Activated naive CD4-positive, alpha-beta T cell treated with anti-CD3 and anti-CD28 coated beads, Interleukin-2, amount 50 U/mL, for 24 hours (primary cell): ENCODE measurements around the gene ACAD11.

Experiments used
- H3K27ac Mint-ChIP-seq: one replicate; pipeline ENCODE4 v1.8.0; 2021; ENCODE audit warnings: mild to moderate bottlenecking, mixed read lengths
- H3K27me3 Mint-ChIP-seq: one replicate; pipeline ENCODE4 v1.8.0; 2021; ENCODE audit warnings: mixed read lengths
- H3K36me3 Mint-ChIP-seq: one replicate; pipeline ENCODE4 v1.8.0; 2021; ENCODE audit warnings: mixed read lengths
- H3K4me1 Mint-ChIP-seq: one replicate; pipeline ENCODE4 v1.8.0; 2021; ENCODE audit warnings: mixed read lengths
- H3K4me3 Mint-ChIP-seq: one replicate; pipeline ENCODE4 v1.8.0; 2021; ENCODE audit warnings: mild to moderate bottlenecking, mixed read lengths
- H3K9me3 Mint-ChIP-seq: one replicate; pipeline ENCODE4 v1.8.0; 2021; ENCODE audit warnings: mixed read lengths

ACAD11 gene

GRCh38 chr3:132596326-132596725 is 63.3 kb downstream of the ACAD11 start:
- peaks cover 36% of the 10 kb centered on the region for H3K36me3 Mint-ChIP-seq
- H3K27ac Mint-ChIP-seq = no peak overlapping the region
- H3K4me3 Mint-ChIP-seq = no peak overlapping the region
- H3K9me3 Mint-ChIP-seq = no peaks in the 10 kb centered on the region
- H3K27me3 Mint-ChIP-seq = no peaks in the 10 kb centered on the region
- H3K4me1 Mint-ChIP-seq = no peaks in the 10 kb centered on the region

- peaks cover 44% of the 10 kb centered on the region for H3K36me3 Mint-ChIP-seq
These were observed 64.6 kb downstream of the ACAD11 start for GRCh38 chr3:132595014-132595413.

DNA sequence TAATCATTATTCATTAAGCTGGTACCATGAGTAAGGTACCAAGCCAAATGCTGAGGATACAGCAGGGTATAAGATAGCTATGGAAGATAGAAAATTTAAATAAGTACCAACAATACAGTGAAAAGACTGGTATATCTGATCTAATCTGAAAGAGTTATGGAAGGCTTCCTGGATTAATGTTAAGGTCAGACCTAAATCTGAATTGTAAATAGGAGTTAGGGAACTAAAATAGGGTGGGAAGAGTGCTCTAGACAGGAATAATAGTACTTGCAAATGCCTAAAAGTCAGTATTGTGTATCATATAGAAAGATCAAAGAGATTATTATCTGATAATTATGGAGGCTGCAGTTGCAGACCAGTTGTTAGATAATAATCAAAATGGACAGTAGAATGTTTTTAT is 65.1 kb downstream of the ACAD11 start:
- Mint-ChIP-seq H3K27ac (no peak overlapping the region), H3K4me3 (no peak overlapping the region), H3K27me3 (no peaks in the 10 kb centered on the region), H3K36me3 (peaks cover 46% of the 10 kb centered on the region), H3K9me3 (no peaks in the 10 kb centered on the region), H3K4me1 (no peaks in the 10 kb centered on the region)

More at GRCh38 chr3:132595014-132595413, 64.6 kb downstream of the ACAD11 start:
- H3K9me3 Mint-ChIP-seq = no peaks in the 10 kb centered on the region
- H3K4me1 Mint-ChIP-seq = no peaks in the 10 kb centered on the region
- H3K4me3 Mint-ChIP-seq = no peak overlapping the region
- H3K27ac Mint-ChIP-seq = no peak overlapping the region
- no peaks in the 10 kb centered on the region for H3K27me3 Mint-ChIP-seq

DNA sequence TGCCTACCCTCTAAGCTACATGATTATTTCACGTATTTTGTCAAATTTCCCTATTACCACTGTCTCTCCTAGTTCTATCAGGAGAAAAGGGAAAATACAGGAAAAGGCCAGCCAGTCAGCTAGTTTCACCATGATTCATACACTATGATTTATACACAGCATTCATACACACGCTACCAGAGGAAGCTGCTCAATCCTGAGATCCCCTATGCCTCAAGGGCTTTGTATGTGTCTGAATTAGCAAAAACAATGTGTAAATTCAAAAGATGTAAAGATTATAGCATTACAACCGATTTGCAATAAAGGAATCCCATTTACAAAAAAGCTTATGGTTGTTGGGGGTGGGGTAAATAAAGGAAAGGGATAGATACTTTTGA is 65.7 kb downstream of the ACAD11 start:
- no peak overlapping the region for H3K27ac Mint-ChIP-seq

GRCh38 chr3:132593241-132593946 is 66.2 kb downstream of the ACAD11 start:
- H3K27me3 Mint-ChIP-seq = no peaks in the 10 kb centered on the region
- no peak overlapping the region for H3K4me3 Mint-ChIP-seq
- peaks cover 41% of the 10 kb centered on the region for H3K36me3 Mint-ChIP-seq
- H3K27ac Mint-ChIP-seq = no peak overlapping the region
- no peaks in the 10 kb centered on the region for H3K9me3 Mint-ChIP-seq
- H3K4me1 Mint-ChIP-seq = no peaks in the 10 kb centered on the region

More for the DNA sequence above, 65.7 kb downstream of the ACAD11 start:
- no peaks in the 10 kb centered on the region for H3K9me3 Mint-ChIP-seq
- peaks cover 45% of the 10 kb centered on the region for H3K36me3 Mint-ChIP-seq
- H3K4me3 Mint-ChIP-seq = no peak overlapping the region
- H3K27me3 Mint-ChIP-seq = no peaks in the 10 kb centered on the region
- no peaks in the 10 kb centered on the region for H3K4me1 Mint-ChIP-seq

- Mint-ChIP-seq H3K4me3 (no peak overlapping the region), H3K27me3 (no peaks in the 10 kb centered on the region), H3K4me1 (no peaks in the 10 kb centered on the region), H3K27ac (no peak overlapping the region), H3K9me3 (peaks cover 2% of the 10 kb centered on the region), H3K36me3 (peaks cover 46% of the 10 kb centered on the region)
These were observed 67.4 kb downstream of the ACAD11 start for GRCh38 chr3:132592216-132592615.

DNA sequence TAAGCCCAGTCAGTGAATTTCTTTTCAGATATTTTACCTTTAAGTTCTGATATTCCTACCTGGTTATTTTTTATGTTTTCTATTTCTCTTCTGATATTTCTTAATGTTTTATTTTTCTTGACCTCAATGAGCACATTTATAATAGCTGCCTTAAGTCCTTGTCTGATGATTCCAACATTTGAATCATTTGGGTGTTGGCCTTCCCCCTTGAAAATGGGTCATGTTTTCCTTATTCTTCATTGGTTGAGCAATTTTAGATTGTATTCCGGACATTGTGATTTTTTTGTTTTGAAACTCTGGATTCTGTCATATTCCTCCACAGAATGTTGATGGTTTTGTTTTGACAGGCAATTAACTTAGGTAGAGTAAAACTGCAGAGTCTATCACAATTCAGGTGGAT is 72.2 kb downstream of the ACAD11 start:
- no peak overlapping the region for H3K4me3 Mint-ChIP-seq
- H3K27me3 Mint-ChIP-seq = no peaks in the 10 kb centered on the region

DNA sequence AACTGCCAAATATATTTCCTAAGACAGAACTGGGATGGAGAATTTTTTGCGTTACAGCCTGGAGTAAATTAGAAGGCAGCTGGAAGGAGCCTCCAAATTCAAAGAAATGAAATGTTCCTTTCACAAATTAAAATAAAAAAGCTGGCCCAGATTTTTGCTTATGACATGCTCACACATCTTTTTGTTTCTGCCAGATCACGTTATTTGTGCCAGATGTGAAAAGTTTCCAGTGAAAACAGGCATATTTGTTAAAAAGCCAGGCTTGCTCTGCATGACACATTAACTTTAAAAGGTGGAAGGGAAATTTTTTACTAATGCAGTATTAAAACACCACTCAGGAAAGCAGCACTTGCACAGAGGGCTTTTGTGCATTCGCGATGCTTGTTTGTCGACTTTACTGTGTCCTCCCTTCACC is 85.8 kb downstream of the ACAD11 start:
- no peaks in the 10 kb centered on the region for H3K27me3 Mint-ChIP-seq
- no peaks in the 10 kb centered on the region for H3K4me1 Mint-ChIP-seq
- H3K27ac Mint-ChIP-seq = no peak overlapping the region
- H3K4me3 Mint-ChIP-seq = no peak overlapping the region
- H3K36me3 Mint-ChIP-seq = peaks cover 39% of the 10 kb centered on the region
- H3K9me3 Mint-ChIP-seq = peaks cover 4% of the 10 kb centered on the region

More for the DNA sequence above, 72.2 kb downstream of the ACAD11 start:
- H3K4me1 Mint-ChIP-seq = no peaks in the 10 kb centered on the region
- H3K27ac Mint-ChIP-seq = no peak overlapping the region
- H3K36me3 Mint-ChIP-seq = peaks cover 32% of the 10 kb centered on the region
- peaks cover 5% of the 10 kb centered on the region for H3K9me3 Mint-ChIP-seq

DNA sequence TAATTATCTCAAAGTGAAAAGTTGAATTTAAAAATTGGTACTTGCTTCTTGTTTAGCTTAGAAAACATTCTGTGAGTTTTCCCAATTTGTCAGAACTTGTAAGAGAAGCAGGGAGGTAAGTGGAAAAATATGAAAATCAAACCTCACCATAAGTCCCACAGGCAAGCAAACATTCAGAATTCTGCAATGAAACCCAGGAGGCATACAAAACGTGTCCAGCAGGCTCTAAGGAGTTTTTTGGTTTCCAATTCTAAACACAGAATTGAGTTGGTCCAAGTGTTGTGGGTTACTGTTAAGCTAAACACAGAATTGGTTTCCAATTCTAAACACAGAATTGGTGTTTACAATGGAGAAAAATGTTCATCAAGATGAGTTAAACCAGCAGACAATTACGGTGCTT is 89.6 kb downstream of the ACAD11 start:
- H3K9me3 Mint-ChIP-seq = peaks cover 4% of the 10 kb centered on the region
- H3K27me3 Mint-ChIP-seq = no peaks in the 10 kb centered on the region
- H3K27ac Mint-ChIP-seq = no peak overlapping the region
- peaks cover 31% of the 10 kb centered on the region for H3K36me3 Mint-ChIP-seq
- no peak overlapping the region for H3K4me3 Mint-ChIP-seq
- no peaks in the 10 kb centered on the region for H3K4me1 Mint-ChIP-seq

DNA sequence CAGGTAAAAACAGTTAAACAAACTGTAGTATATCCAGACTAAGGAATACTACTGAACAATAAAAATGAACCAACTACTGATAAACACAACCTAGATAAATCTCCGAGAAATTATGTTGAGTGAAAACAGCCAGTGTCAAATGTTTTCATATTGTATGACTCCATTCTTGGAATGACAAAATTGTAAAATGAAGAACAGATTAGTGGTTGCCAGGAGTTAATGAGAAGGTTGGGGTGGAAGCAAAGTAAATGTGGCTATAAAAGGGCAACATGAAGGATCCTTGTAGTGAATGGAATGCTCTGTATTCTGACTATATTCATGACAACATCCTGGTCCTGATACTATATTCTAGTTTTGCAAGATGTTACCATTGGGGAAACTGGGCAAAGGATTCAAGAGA is 90.0 kb downstream of the ACAD11 start:
- Mint-ChIP-seq H3K36me3 (peaks cover 34% of the 10 kb centered on the region), H3K27ac (no peak overlapping the region), H3K27me3 (no peaks in the 10 kb centered on the region), H3K4me3 (no peak overlapping the region), H3K4me1 (no peaks in the 10 kb centered on the region), H3K9me3 (peaks cover 4% of the 10 kb centered on the region)

GRCh38 chr3:132569153-132569552 is 90.5 kb downstream of the ACAD11 start:
- H3K36me3 Mint-ChIP-seq = peaks cover 36% of the 10 kb centered on the region
- peaks cover 4% of the 10 kb centered on the region for H3K9me3 Mint-ChIP-seq
- no peak overlapping the region for H3K27ac Mint-ChIP-seq
- no peak overlapping the region for H3K4me3 Mint-ChIP-seq
- no peaks in the 10 kb centered on the region for H3K27me3 Mint-ChIP-seq
- H3K4me1 Mint-ChIP-seq = no peaks in the 10 kb centered on the region

DNA sequence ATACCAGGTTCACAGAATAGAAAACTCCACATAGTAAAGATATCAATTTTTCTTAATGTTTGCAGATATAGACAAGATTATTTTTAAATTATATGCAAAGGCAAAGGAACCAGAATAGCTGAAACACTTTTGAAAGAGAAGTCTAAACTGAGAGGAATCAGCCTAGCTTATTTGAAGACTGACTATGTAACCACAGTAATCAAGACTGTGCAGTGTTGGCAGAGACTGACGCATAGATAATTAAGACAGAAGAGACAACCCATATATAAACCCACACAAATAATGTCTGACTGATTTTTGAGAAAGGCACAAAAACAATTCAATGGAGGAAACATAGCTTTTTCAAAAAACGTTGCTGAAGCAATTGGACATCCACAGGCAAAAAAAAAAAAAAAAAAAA is 91.2 kb downstream of the ACAD11 start:
- Mint-ChIP-seq H3K9me3 (peaks cover 4% of the 10 kb centered on the region), H3K27me3 (no peaks in the 10 kb centered on the region), H3K27ac (no peak overlapping the region), H3K36me3 (peaks cover 37% of the 10 kb centered on the region), H3K4me3 (no peak overlapping the region), H3K4me1 (no peaks in the 10 kb centered on the region)

DNA sequence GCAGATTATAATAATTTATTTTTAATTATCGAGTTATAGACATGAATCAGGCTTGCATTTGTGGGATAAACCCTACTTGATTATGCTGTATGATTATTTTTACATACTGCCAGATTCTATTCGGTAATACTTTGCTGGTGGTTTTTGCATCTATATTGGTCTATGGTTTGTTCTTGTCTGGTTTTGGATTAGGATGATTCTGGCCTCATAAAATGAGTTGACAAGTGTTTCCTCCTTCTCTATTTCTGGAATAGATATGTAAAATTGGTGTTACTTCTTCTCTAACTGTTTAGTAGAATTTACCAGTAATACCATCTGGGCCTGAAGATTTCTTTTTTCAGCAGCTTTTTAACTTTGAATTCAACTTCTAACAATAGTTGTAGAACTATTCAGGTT is 95.5 kb downstream of the ACAD11 start:
- Mint-ChIP-seq H3K4me1 (no peaks in the 10 kb centered on the region), H3K36me3 (peaks cover 26% of the 10 kb centered on the region), H3K27ac (no peak overlapping the region), H3K9me3 (no peaks in the 10 kb centered on the region), H3K27me3 (no peaks in the 10 kb centered on the region), H3K4me3 (no peak overlapping the region)

DNA sequence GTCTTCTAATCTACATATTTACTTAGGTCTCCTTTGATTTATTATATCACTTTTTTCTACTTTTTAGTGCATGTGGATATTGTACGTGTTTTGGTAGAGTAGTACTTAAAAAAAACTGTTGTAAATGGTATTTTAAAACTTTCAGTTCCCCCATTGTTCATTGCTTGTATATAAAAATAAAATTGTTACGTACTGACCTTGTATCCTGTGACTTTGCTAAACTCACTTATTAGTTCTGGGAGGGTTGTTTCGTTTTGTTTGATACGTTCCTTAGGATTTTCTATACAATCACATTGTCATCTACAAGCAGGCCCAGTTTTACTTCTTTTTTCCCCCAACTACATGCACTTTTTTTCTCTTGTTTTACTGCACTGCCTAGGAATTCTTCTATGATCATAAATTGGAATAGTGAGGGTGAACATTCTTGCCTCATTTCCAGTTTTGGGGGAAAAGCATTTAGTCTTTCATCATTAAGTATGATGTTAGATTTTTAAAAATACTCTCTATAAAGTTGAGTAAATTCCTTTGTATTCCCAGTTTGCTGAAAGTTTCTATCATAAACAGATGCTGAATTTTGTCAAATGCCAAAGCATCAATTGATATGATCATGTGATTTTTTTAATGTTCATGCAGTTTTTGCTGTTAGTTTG is 96.1 kb downstream of the ACAD11 start:
- H3K27ac Mint-ChIP-seq = no peak overlapping the region
- H3K9me3 Mint-ChIP-seq = no peaks in the 10 kb centered on the region
- H3K4me1 Mint-ChIP-seq = no peaks in the 10 kb centered on the region
- H3K27me3 Mint-ChIP-seq = no peaks in the 10 kb centered on the region
- peaks cover 27% of the 10 kb centered on the region for H3K36me3 Mint-ChIP-seq
- no peak overlapping the region for H3K4me3 Mint-ChIP-seq

DNA sequence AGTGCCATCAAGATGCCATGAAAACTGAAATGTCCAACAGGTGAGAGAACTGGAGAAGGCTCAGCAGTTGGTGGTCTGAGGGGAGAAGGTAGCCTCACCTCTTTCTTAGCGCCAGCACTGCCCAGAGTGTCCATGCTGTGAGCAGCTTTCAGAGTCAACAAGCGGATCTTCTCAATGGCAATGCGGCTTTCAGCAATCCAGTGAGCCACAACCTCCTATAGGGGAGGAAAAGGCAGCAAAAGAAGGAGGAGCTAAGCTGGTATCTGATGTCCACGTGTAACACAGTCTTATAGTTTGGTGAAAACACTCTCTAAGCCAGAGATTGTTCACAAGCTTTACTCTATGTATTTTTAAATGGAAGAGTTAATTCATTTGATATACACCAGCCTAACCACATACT is 98.6 kb downstream of the ACAD11 start:
- Mint-ChIP-seq H3K27me3 (no peaks in the 10 kb centered on the region), H3K4me1 (no peaks in the 10 kb centered on the region), H3K27ac (no peak overlapping the region), H3K9me3 (no peaks in the 10 kb centered on the region), H3K4me3 (no peak overlapping the region), H3K36me3 (peaks cover 30% of the 10 kb centered on the region)

- no peaks in the 10 kb centered on the region for H3K9me3 Mint-ChIP-seq
- H3K4me3 Mint-ChIP-seq = no peak overlapping the region
- H3K27ac Mint-ChIP-seq = no peak overlapping the region
- no peaks in the 10 kb centered on the region for H3K4me1 Mint-ChIP-seq
- H3K36me3 Mint-ChIP-seq = peaks cover 11% of the 10 kb centered on the region
- no peaks in the 10 kb centered on the region for H3K27me3 Mint-ChIP-seq
These were observed 103.0 kb downstream of the ACAD11 start for GRCh38 chr3:132556508-132557159.
